LNCaP clone FGC (cell line): ENCODE results near the gene MAST3.
"Not testable (repeated sequence)": the region's sequence is repeated elsewhere in the genome, so short reads cannot be mapped to it uniquely, and the experiment has no call there.

Experiments
- DNase-seq: peaks from one replicate; pipeline ENCODE4 v3.0.0-alpha.2; 2011; ENCODE audit warnings: low read depth
- H3K4me3 ChIP-seq: 2 replicates; pipeline ENCODE4 v1.5.1; 2011; ENCODE audit warnings: mild to moderate bottlenecking, low read depth, low read length, control low read depth
- TF ChIP-seq, protein P1 (sequence below): IDR thresholded peaks from 2 replicates; pipeline ENCODE4 v1.5.1; 2012; ENCODE audit warnings: mild to moderate bottlenecking; ENCODE audit not compliant: control insufficient read depth, insufficient read depth; ENCODE audit errors: extremely low read depth

MAST3 gene

DNA sequence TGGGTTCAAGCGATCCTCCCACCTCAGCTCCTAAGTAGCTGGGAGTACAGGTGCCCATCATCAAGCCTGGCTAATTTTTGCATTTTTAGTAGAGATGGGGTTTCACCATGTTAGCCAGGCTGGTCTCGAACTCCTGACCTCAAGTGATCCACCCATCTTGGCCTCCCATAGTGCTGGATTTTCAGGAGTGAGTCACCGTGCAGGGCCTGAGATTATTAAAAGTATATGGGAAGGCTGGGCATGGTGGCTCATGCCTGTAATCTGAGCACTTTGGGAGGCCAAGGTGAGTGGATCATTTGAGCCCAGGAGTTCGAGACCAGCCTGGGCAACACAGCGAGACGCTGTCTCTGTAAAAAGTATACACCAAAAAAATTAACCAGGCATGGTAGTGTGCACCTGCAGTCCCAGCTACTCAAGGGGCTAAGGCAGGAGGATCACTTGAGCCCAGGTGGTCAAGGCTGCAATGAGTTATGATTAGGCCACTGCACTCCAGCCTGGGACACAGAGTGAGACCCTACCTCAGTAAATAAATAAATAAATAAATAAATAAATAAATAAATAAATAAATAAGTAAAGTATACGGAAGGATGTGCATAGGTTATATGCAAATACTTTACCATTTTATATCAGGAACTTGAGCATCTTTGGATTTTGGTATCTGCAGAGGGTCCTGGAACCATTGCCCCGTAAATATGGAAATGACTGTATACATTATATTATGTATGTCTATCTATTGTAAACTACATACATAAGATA is 11.7 kb upstream of the MAST3 start:
- no peak for DNase-seq
- TF ChIP-seq, protein P1, sequence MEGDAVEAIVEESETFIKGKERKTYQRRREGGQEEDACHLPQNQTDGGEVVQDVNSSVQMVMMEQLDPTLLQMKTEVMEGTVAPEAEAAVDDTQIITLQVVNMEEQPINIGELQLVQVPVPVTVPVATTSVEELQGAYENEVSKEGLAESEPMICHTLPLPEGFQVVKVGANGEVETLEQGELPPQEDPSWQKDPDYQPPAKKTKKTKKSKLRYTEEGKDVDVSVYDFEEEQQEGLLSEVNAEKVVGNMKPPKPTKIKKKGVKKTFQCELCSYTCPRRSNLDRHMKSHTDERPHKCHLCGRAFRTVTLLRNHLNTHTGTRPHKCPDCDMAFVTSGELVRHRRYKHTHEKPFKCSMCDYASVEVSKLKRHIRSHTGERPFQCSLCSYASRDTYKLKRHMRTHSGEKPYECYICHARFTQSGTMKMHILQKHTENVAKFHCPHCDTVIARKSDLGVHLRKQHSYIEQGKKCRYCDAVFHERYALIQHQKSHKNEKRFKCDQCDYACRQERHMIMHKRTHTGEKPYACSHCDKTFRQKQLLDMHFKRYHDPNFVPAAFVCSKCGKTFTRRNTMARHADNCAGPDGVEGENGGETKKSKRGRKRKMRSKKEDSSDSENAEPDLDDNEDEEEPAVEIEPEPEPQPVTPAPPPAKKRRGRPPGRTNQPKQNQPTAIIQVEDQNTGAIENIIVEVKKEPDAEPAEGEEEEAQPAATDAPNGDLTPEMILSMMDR = no peak
- H3K4me3 ChIP-seq = no peak overlapping the region

DNA sequence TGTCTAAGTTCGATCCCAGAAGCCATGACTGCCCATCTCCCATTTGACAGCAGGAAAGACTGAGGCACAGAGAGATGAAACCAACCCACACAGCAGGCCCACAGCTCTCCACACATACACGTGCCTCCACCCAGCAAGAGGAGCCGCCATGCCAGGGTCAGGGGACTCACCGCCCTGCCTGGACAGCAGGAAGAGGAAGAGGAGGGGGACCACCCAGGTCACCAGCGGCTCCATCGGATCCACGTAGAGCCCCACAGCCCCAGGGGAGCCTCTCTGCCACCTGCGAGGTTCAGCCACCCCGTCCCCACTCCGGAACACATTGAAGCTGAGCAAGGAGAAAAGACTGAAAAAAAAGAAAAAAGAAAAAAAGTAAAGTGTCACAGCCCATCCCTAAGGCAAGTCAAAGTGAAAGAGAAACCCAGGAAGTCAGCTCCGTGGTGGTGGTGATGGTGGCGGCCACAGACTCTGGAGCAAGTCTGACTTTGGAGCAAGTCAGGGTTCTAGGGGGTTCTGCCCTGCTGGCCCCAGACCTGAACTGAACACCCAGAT is 10.9 kb upstream of the MAST3 start, which contains the start of gene IL12RB1:
Gene IL12RB1, minus strand, starts transcription at position 345 of the 549 bp plus-strand sequence. Its CDS starts 111 bp downstream, at position 234.
- TF ChIP-seq, protein P1 = no peak
- DNase-seq = no peak
- no peak within 1 kb of the TSS for H3K4me3 ChIP-seq

DNA sequence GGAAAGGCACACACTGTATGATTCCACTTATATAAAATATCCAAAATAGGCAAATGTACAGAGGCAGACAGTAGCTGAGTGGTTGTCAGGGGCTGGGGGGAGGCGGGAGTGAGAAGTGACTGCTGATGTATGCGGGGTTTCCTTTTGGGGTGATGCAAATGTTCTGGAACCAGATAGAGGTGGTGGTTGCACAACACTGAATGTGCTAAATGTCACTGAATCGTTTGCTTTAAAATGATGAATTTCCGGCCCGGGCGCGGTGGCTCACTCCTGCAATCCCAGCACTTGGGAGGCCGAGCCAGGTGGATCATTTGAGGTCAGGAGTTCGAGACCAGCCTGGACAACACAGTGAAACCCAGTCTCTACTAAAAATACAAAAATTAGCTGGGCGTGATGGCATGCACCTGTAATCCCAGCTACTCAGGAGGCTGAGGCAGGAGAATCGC is 8.5 kb upstream of the MAST3 start:
- H3K4me3 ChIP-seq, DNase-seq: not testable (repeated sequence)

DNA sequence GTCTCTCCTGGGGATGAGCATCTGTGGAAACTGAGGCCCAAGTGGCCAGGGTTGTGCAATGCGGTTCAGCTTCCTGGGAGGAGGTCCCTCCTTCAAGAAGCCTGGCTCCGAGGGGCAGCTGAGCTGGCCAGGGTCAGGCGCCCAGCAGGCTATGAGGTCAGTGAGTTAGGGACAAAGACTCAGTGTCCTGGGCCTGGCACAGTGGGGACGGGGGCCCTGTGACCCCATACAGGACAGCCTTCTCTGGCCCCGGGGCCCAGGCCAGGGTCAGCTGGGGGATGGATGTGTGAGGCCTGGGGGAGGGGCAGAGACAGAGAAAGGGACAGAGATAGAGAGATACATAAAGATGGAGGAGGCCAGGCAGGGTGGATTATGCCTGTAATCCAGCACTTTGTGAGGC is 7.9 kb upstream of the MAST3 start:
- TF ChIP-seq, protein P1 = no peak
- H3K4me3 ChIP-seq = no peak overlapping the region
- DNase-seq = no peak

DNA sequence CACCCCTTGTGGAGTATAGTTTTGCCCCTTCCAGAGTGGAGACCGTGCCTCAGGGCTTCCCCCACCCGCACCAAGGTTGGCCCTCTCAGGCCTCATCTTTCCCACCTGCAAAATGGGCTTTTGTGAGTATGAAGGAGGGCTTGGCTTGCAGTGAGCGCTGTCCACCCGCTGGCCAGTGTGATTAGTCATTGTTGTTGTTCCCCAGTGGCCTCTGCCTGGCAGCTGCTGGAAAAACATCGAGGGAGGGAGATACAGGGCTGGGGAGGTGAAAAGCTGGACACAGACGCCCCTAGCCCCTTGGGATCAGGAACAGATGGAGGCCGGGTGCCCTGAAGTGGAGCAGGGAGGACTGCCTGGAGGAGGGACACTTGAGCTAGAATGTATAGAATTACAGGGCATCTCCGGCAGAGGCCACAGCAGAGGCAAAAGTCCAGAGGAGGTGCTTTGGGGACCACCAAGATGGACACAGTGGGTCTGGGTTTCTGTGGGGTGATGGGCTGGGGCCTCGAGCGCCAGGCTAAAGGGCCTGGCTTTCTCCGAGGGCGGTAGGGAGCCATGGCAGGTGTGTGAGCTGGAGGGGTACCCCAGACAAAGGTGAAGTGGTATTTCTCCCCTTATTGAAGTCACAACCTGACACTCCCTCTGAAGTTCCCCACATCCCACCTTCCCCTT is 6.9 kb upstream of the MAST3 start:
- TF ChIP-seq, protein P1 = no peak
- H3K4me3 ChIP-seq = no peak overlapping the region
- DNase-seq = no peak

DNA sequence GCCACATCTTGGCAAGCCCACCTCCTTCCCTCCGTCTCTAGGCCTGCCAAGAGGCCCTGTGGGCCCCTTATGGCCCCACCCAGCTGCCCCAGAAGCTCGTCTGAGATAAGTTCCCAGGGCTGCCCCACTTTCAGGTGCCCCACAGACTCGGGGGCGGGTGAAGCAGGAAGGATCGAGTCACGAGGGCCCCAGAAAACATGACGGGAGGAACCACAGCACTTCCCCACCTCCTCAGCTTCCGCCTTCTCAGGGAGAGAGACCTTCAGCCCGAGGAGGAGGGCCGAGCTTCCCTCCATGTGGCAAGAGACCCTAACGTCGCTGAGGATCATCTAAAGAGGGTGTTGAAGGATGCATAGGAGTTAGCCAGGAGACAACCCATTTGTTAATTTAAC is 6.4 kb upstream of the MAST3 start:
- no peak for DNase-seq
- TF ChIP-seq, protein P1 = no peak
- no peak overlapping the region for H3K4me3 ChIP-seq

DNA sequence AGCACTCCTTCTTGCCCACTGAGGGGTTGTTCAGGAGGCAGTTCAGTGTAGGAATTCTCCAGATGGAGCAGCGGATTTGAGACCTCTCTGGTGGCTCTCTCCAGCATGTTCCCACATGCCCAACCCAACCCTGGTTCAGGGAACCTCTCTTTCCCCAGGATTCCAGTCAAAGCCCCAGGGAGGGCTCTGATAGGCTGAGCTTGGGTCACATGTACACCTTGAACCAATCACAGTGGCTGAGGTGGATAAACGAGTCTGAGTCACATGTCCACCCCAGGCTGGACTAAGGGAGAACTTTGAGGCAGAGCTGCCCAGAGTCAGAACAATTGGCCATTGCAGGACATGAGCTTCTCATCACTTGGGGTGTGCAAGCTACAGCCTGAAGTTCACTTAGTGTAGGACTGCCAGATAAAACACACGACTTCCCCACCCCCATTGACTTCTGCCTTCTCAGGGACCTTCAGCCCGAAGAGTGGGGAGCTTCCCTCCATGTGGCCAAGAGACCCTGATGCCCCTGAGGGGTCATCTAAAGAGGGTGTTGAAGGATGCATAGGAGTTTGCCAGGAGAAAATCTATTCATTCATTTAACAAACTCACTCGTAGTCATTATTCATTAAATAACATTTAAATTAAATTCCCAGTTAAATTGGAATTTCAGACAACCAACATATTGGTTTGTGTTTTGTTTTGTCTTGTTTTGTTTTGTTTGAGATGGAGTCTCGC is 4.0 kb upstream of the MAST3 start:
- no peak for DNase-seq
- TF ChIP-seq, protein P1 = no peak
- H3K4me3 ChIP-seq = no peak overlapping the region
